ENCODE data around the gene SYNC.
A peak's percentile ranks its signal among the peaks of the same experiment; 100 is the strongest.
"Not testable (repeated sequence)": the region's sequence is repeated elsewhere in the genome, so short reads cannot be mapped to it uniquely, and the experiment has no call there.

SYNC gene

GRCh38 chr1:32724678-32725614 lies 22.4 kb upstream of the SYNC start:
- peak; percentile 86 for DNase-seq

GRCh38 chr1:32719681-32720275 lies 17.2 kb upstream of the SYNC start:
- no peak for DNase-seq

- DNase-seq = no peak
These were observed 16.0 kb upstream of the SYNC start for GRCh38 chr1:32718527-32718926.

GRCh38 chr1:32718036-32718435 lies 15.5 kb upstream of the SYNC start:
- no peak for DNase-seq

GRCh38 chr1:32717503-32717902 lies 14.9 kb upstream of the SYNC start:
- DNase-seq = no peak

GRCh38 chr1:32716312-32717148 lies 14.0 kb upstream of the SYNC start:
- no peak for DNase-seq

GRCh38 chr1:32715901-32716311 lies 13.3 kb upstream of the SYNC start:
- no peak for DNase-seq

GRCh38 chr1:32714277-32714676 lies 11.7 kb upstream of the SYNC start:
- no peak for DNase-seq

- DNase-seq = no peak
These were observed 10.5 kb upstream of the SYNC start for GRCh38 chr1:32713081-32713480.

GRCh38 chr1:32711221-32711620 lies 8.7 kb upstream of the SYNC start:
- DNase-seq = not testable (repeated sequence)

GRCh38 chr1:32709476-32709875 lies 6.9 kb upstream of the SYNC start:
- no peak for DNase-seq

GRCh38 chr1:32709075-32709474 lies 6.5 kb upstream of the SYNC start:
- DNase-seq = no peak

GRCh38 chr1:32706491-32706890 lies 3.9 kb upstream of the SYNC start:
- no peak for DNase-seq

- no peak for DNase-seq
These were observed 2.9 kb upstream of the SYNC start for GRCh38 chr1:32705516-32705915.

- DNase-seq = no peak
These were observed 1.1 kb upstream of the SYNC start for GRCh38 chr1:32703479-32704291.

- DNase-seq = no peak
These were observed 495 bp downstream of the SYNC start for GRCh38 chr1:32701951-32702598.

- no peak for DNase-seq
These were observed 1.1 kb downstream of the SYNC start for GRCh38 chr1:32701421-32701911.

GRCh38 chr1:32696996-32697395 lies 5.6 kb downstream of the SYNC start:
- not testable (repeated sequence) for DNase-seq

GRCh38 chr1:32696041-32696440 lies 6.5 kb downstream of the SYNC start:
- no peak for DNase-seq

GRCh38 chr1:32695098-32695904 lies 7.3 kb downstream of the SYNC start:
- DNase-seq = peak; percentile 36

Measured in GF-D8 (cell line).